Skeletal muscle tissue (tissue), 4 donors: ENCODE results near the gene FAM13A. TPM values are rescaled to one million over a fixed set of nuclear protein-coding genes. Genes with fewer than 3 reads are reported as not detected.
"Not testable (repeated sequence)": the region's sequence is repeated elsewhere in the genome, so short reads cannot be mapped to it uniquely, and the experiment has no call there.

Experiments
- H3K27ac ChIP-seq: one replicate; pipeline ENCODE4 v1.7.0; 2013; ENCODE audit warnings: mild to moderate bottlenecking, low read depth, low read length, inconsistent platforms
- H3K27me3 ChIP-seq, 3 donors: one replicate each; pipeline ENCODE4 v1.7.0; 2013; ENCODE audit warnings: low read length in 3 of 3; ENCODE audit not compliant: control insufficient read depth in 3 of 3, insufficient read depth in 3 of 3
- H3K36me3 ChIP-seq, 3 donors: one replicate each; pipeline ENCODE4 v1.7.0; 2013; ENCODE audit warnings: low read length in 3 of 3; ENCODE audit not compliant: control insufficient read depth in 3 of 3, insufficient read depth in 3 of 3
- H3K4me1 ChIP-seq, 3 donors: one replicate each; pipeline ENCODE4 v1.7.0; 2013; ENCODE audit warnings: low read length in 3 of 3, mild to moderate bottlenecking in 3 of 3; ENCODE audit not compliant: control insufficient read depth in 3 of 3, insufficient read depth in 3 of 3
- H3K4me3 ChIP-seq, 3 donors: one replicate each; pipeline ENCODE4 v1.7.0; 2013; ENCODE audit warnings: low read length in 3 of 3
- H3K9ac ChIP-seq, 3 donors: one replicate each; pipeline ENCODE4 v1.7.0; 2013; ENCODE audit warnings: low read length in 3 of 3, mild to moderate bottlenecking in 3 of 3, moderate library complexity in 2 of 3, low read depth in 1 of 3
- H3K9me3 ChIP-seq, 3 donors: one replicate each; pipeline ENCODE4 v1.7.0; 2013; ENCODE audit warnings: low read length in 3 of 3; ENCODE audit not compliant: control insufficient read depth in 3 of 3
- total RNA-seq: library from RNA; depleted of rRNA; stranded (reverse); fragments of >200 nt; gene quantifications from one replicate; pipeline ENCODE4 v1.2.3, GENCODE V29; 2014
- donor health status: Osteomylitis.

Gene FAM13A
- total RNA-seq, 1 donor from 2014 or later = 41.8 TPM

GRCh38 chr4:89005066-89005465 lies 51.9 kb downstream of the FAM13A start:
- H3K27ac ChIP-seq, H3K9ac ChIP-seq, H3K9me3 ChIP-seq, H3K27me3 ChIP-seq, H3K4me1 ChIP-seq, H3K36me3 ChIP-seq, H3K4me3 ChIP-seq: not testable (repeated sequence)

- Histone ChIP-seq H3K36me3 (peaks cover 0 to 4% (median 0%) of the 10 kb centered on the region in 3 donors), H3K9ac (no peak overlapping the region), H3K9me3 (no peaks in the 10 kb centered on the region), H3K4me3 (no peak overlapping the region), H3K27me3 (no peaks in the 10 kb centered on the region), H3K27ac (no peak overlapping the region), H3K4me1 (no peaks in the 10 kb centered on the region)
These were observed 55.1 kb downstream of the FAM13A start for GRCh38 chr4:89001647-89002445.

- no peak overlapping the region for H3K9ac ChIP-seq
- no peak overlapping the region for H3K27ac ChIP-seq
- H3K4me1 ChIP-seq = no peaks in the 10 kb centered on the region
- H3K36me3 ChIP-seq = no peaks in the 10 kb centered on the region
- H3K9me3 ChIP-seq = no peaks in the 10 kb centered on the region
- no peaks in the 10 kb centered on the region for H3K27me3 ChIP-seq
- H3K4me3 ChIP-seq = no peak overlapping the region
These were observed 56.1 kb downstream of the FAM13A start for GRCh38 chr4:89000844-89001360.

GRCh38 chr4:89000382-89000781 lies 56.6 kb downstream of the FAM13A start:
- Histone ChIP-seq H3K9ac (no peak overlapping the region), H3K27me3 (no peaks in the 10 kb centered on the region), H3K9me3 (no peaks in the 10 kb centered on the region), H3K27ac (no peak overlapping the region), H3K4me1 (no peaks in the 10 kb centered on the region), H3K36me3 (no peaks in the 10 kb centered on the region), H3K4me3 (no peak overlapping the region)

- H3K36me3 ChIP-seq = no peaks in the 10 kb centered on the region
- no peak overlapping the region for H3K9ac ChIP-seq
- no peak overlapping the region for H3K4me3 ChIP-seq
- H3K27ac ChIP-seq = no peak overlapping the region
- H3K9me3 ChIP-seq = no peaks in the 10 kb centered on the region
- no peaks in the 10 kb centered on the region for H3K27me3 ChIP-seq
- H3K4me1 ChIP-seq = no peaks in the 10 kb centered on the region
These were observed 57.5 kb downstream of the FAM13A start for GRCh38 chr4:88999392-88999930.

- no peak overlapping the region for H3K9ac ChIP-seq
- no peaks in the 10 kb centered on the region for H3K4me1 ChIP-seq
- H3K27ac ChIP-seq = no peak overlapping the region
- H3K4me3 ChIP-seq = no peak overlapping the region
- H3K36me3 ChIP-seq = no peaks in the 10 kb centered on the region
- H3K9me3 ChIP-seq = no peaks in the 10 kb centered on the region
- H3K27me3 ChIP-seq = no peaks in the 10 kb centered on the region
These were observed 58.1 kb downstream of the FAM13A start for GRCh38 chr4:88998891-88999290.

GRCh38 chr4:88998001-88998400 lies 59.0 kb downstream of the FAM13A start:
- Histone ChIP-seq H3K36me3 (no peaks in the 10 kb centered on the region), H3K27me3 (no peaks in the 10 kb centered on the region), H3K9me3 (no peaks in the 10 kb centered on the region), H3K4me3 (no peak overlapping the region), H3K9ac (no peak overlapping the region), H3K4me1 (no peaks in the 10 kb centered on the region), H3K27ac (no peak overlapping the region)

- Histone ChIP-seq H3K27me3 (no peaks in the 10 kb centered on the region), H3K36me3 (no peaks in the 10 kb centered on the region), H3K9me3 (no peaks in the 10 kb centered on the region), H3K4me3 (no peak overlapping the region), H3K27ac (no peak overlapping the region), H3K9ac (no peak overlapping the region), H3K4me1 (no peaks in the 10 kb centered on the region)
These were observed 61.1 kb downstream of the FAM13A start for GRCh38 chr4:88995874-88996273.

GRCh38 chr4:88995257-88995656 lies 61.7 kb downstream of the FAM13A start:
- H3K9ac ChIP-seq, H3K27me3 ChIP-seq, H3K27ac ChIP-seq, H3K4me1 ChIP-seq, H3K4me3 ChIP-seq, H3K9me3 ChIP-seq, H3K36me3 ChIP-seq: not testable (repeated sequence)

- Histone ChIP-seq H3K4me3 (no peak overlapping the region), H3K4me1 (peaks cover 0 to 6% (median 5%) of the 10 kb centered on the region in 3 donors), H3K9ac (no peak overlapping the region), H3K27ac (no peak overlapping the region), H3K36me3 (no peaks in the 10 kb centered on the region), H3K9me3 (no peaks in the 10 kb centered on the region), H3K27me3 (no peaks in the 10 kb centered on the region)
These were observed 63.7 kb downstream of the FAM13A start for GRCh38 chr4:88993246-88993645.
